Measurements from ENCODE around the gene ADAM12. TPM values are rescaled to one million over a fixed set of nuclear protein-coding genes. Genes with fewer than 3 reads are reported as not detected.

Gene ADAM12
- total RNA-seq, 4 donors from 2014 or later = 0.78 to 10.5 (median 1.2) TPM

DNA sequence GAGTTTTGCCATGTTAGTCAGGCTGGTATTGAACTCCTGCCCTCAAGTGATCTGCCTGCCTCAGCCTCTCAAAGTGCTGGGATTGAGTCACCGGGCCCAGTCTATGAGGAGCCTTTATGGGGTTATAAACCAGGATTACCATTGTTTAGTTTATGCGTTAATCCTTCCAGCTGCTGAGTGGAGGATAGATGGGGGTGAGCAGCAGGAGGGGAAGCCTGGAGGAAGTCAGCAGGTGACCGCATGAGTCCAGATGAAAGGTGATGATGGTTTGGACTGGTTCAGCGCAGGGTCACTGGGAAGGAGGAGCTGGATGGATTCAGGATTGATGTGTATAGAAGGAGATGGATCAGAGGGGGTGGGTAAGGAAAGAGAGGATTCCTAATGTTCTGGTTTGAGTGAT is 197.1 kb downstream of the ADAM12 start:
- TF ChIP-seq, protein P1, sequence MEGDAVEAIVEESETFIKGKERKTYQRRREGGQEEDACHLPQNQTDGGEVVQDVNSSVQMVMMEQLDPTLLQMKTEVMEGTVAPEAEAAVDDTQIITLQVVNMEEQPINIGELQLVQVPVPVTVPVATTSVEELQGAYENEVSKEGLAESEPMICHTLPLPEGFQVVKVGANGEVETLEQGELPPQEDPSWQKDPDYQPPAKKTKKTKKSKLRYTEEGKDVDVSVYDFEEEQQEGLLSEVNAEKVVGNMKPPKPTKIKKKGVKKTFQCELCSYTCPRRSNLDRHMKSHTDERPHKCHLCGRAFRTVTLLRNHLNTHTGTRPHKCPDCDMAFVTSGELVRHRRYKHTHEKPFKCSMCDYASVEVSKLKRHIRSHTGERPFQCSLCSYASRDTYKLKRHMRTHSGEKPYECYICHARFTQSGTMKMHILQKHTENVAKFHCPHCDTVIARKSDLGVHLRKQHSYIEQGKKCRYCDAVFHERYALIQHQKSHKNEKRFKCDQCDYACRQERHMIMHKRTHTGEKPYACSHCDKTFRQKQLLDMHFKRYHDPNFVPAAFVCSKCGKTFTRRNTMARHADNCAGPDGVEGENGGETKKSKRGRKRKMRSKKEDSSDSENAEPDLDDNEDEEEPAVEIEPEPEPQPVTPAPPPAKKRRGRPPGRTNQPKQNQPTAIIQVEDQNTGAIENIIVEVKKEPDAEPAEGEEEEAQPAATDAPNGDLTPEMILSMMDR (IDR thresholded peaks at IDR 0.05) = no peak
- TF ChIP-seq EP300 (IDR thresholded peaks at IDR 0.05) (no peak), POLR2A (IDR thresholded peaks at IDR 0.05) (no peak)
- Histone ChIP-seq H3K9me3 (no peaks in the 10 kb centered on the region), H3K27me3 (no peaks in the 10 kb centered on the region), H3K36me3 (no peaks in the 10 kb centered on the region), H3K4me1 (no peaks in the 10 kb centered on the region), H3K27ac (no peak overlapping the region), H3K4me3 (no peak overlapping the region)
- 78 to 81% methylated on average over 4 of the region's 4 CpGs for WGBS, 2 donors
- DNase-seq (ENCODE audit: low spot score in 2 of 2) = no peak

DNA sequence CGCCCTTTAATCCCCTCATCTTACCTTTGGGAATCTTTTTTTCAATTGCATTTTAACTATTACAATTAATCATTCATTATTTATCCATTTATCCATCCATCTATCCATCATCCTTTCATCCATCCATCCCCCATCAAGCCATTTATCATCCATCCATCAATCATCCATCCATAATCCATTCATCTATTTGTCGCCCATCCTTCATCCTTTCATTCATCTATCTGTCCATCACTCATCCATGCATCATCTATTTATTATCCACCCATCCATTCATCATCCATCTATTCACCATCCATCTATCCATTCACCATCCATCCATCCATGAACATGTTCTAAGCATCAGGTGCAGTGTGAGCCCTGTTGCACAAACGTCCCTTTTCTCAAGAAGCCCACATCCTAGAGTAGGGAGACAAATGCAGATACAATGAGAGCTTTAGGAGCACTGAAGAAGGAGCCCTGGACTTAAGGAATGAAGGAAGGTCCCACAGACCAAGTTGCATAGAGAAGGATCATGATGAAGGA is 199.5 kb downstream of the ADAM12 start:
- Histone ChIP-seq H3K36me3 (no peaks in the 10 kb centered on the region), H3K4me3 (no peak overlapping the region), H3K9me3 (no peaks in the 10 kb centered on the region), H3K27me3 (no peaks in the 10 kb centered on the region), H3K27ac (no peak overlapping the region), H3K4me1 (no peaks in the 10 kb centered on the region)
- TF ChIP-seq, protein P1 (IDR thresholded peaks at IDR 0.05) = no peak
- TF ChIP-seq EP300 (IDR thresholded peaks at IDR 0.05) (no peak), POLR2A (IDR thresholded peaks at IDR 0.05) (no peak)
- WGBS, 2 donors = 86 to 89% methylated on average over 3 of the region's 3 CpGs
- no peak for DNase-seq (ENCODE audit: low spot score in 2 of 2)

DNA sequence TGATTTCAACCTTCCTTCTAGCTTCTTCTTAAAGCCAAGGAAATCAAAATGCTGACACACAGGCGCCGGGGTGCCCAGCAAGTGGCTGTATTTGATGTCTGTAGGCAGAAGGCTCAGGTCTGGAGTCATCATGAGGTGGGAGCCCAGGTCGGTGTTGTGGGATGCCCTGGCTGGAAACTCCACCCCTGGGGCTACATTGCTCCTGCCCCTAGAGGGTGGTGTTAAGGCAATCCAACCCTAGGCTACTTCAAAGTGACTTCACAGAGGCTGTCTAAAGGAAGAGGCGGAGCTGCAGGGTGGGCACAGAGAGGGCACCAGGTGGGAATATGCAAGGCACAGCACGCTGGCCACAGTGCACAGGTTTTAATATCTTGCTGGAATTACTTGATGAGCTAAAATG is 200.9 kb downstream of the ADAM12 start:
- 79 to 85% methylated on average over 5 of the region's 5 CpGs for WGBS, 2 donors
- Histone ChIP-seq H3K4me1 (no peaks in the 10 kb centered on the region), H3K9me3 (no peaks in the 10 kb centered on the region), H3K36me3 (no peaks in the 10 kb centered on the region), H3K4me3 (no peak overlapping the region), H3K27me3 (no peaks in the 10 kb centered on the region), H3K27ac (no peak overlapping the region)
- no peak for DNase-seq (ENCODE audit: low spot score in 2 of 2)
- TF ChIP-seq POLR2A (IDR thresholded peaks at IDR 0.05) (no peak), EP300 (IDR thresholded peaks at IDR 0.05) (no peak)
- TF ChIP-seq, protein P1 (IDR thresholded peaks at IDR 0.05) = no peak

DNA sequence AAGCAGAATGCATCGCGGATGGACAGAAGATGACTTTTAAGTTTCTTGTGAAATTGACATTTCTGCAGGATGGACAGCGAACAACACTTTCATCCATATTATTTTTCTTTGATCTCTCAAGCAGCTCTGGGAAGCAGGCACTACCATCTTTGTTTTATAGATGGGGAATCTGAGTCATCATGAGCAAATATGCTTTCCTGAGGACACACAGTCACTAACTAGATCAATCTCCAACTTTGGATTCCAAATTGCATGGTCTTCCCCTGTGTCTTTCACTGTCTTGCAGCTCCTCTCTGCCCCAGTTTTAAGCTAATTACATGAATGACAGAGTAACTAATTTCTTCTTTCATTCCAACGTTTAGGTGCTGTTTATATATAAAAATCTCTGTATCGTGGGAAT is 201.5 kb downstream of the ADAM12 start:
- no peaks in the 10 kb centered on the region for H3K9me3 ChIP-seq
- TF ChIP-seq, protein P1 (IDR thresholded peaks at IDR 0.05) = no peak
- TF ChIP-seq POLR2A (IDR thresholded peaks at IDR 0.05) = no peak
- no peak for TF ChIP-seq EP300 (IDR thresholded peaks at IDR 0.05)
- no peaks in the 10 kb centered on the region for H3K4me1 ChIP-seq
- H3K4me3 ChIP-seq = no peak overlapping the region
- 67 to 80% methylated on average over 5 of the region's 5 CpGs for WGBS, 2 donors
- H3K27me3 ChIP-seq = no peaks in the 10 kb centered on the region
- DNase-seq (ENCODE audit: low spot score in 2 of 2) = no peak
- no peaks in the 10 kb centered on the region for H3K36me3 ChIP-seq
- no peak overlapping the region for H3K27ac ChIP-seq

DNA sequence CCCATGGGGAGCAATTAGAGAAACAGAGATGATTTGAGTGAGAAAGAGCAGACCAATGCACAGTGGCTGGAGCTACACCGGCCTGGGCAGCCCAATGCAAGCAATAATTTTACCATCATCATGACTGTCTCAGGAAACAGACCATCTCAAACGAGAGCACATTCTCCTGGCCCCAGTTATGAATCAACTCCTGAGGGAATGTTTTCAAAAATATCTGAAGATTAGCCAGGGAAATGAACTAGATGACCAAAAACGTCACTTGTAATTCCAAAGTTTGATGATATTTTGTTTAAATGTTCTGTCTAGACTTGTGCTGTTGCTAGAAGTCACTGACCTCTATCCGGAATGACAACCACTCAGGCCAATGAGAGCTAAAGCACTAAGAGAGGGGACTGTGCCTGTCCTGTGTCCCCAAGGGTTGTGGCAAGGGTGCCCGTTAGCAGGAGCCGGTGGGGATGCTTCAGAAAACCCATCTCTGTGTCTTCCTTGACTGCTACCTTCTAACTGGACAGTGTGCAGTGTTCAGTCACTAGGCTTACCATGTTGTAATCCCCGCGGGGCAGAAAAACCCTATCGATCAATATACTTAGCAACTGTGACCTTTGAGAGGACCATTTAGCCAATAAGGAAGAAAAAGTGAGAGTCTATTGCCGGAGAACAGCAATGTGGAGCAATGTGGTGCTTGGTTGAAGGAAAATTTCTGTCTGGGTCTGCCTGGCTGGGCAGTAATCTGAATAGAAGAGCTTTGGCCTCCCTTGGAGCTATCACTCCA is 202.4 kb downstream of the ADAM12 start:
- Histone ChIP-seq H3K36me3 (no peaks in the 10 kb centered on the region), H3K4me1 (no peaks in the 10 kb centered on the region)
- WGBS, 2 donors = 58 to 61% methylated on average over 8 to 10 of the region's 10 CpGs

More for the DNA sequence above, 202.4 kb downstream of the ADAM12 start:
- Histone ChIP-seq H3K27ac (no peak overlapping the region), H3K9me3 (no peaks in the 10 kb centered on the region), H3K27me3 (no peaks in the 10 kb centered on the region), H3K4me3 (no peak overlapping the region)
- TF ChIP-seq POLR2A (IDR thresholded peaks at IDR 0.05) (no peak), EP300 (IDR thresholded peaks at IDR 0.05) (no peak)
- TF ChIP-seq, protein P1 (IDR thresholded peaks at IDR 0.05) = no peak
- DNase-seq (ENCODE audit: low spot score in 2 of 2) = no peak
